ENCODE measurements around the gene C11orf21.

DNA sequence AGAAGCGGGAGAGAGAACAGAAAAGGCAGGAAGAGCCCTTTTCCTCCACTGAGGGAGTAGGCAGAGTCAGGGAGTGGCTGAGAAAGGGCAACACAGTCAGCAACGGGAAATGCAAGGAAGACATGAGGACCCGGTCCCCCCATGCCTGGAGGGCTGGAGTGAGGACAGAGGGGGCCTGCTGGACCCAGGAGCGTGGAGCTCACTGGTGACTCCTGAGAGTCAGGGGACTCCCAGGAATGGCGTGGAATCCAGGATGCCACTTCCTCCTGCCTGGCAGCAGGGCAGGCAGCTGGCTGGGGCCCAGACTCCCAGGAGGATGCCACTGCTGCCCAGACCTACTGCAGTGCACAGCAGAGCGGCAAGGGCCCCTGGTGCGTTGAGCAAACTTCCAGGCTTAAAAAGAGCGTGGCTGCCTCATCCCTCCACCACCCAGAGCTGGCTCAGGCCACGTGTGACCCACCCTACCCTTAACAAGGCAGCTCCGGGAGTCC is 11.3 kb downstream of the C11orf21 start:
- TF ChIP-seq, protein P1, sequence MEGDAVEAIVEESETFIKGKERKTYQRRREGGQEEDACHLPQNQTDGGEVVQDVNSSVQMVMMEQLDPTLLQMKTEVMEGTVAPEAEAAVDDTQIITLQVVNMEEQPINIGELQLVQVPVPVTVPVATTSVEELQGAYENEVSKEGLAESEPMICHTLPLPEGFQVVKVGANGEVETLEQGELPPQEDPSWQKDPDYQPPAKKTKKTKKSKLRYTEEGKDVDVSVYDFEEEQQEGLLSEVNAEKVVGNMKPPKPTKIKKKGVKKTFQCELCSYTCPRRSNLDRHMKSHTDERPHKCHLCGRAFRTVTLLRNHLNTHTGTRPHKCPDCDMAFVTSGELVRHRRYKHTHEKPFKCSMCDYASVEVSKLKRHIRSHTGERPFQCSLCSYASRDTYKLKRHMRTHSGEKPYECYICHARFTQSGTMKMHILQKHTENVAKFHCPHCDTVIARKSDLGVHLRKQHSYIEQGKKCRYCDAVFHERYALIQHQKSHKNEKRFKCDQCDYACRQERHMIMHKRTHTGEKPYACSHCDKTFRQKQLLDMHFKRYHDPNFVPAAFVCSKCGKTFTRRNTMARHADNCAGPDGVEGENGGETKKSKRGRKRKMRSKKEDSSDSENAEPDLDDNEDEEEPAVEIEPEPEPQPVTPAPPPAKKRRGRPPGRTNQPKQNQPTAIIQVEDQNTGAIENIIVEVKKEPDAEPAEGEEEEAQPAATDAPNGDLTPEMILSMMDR (conservative IDR thresholded peaks at IDR 0.05; ENCODE audit: low read length): no peak
- no peak for TF ChIP-seq EZH2phosphoT487 (IDR thresholded peaks at IDR 0.05; ENCODE audit: borderline replicate concordance, low read depth, low read length)

Data from OCI-LY7 (cell line).